ENCODE measurements around the gene IFIT3.
"Not testable (repeated sequence)": the region's sequence is repeated elsewhere in the genome, so short reads cannot be mapped to it uniquely, and the experiment has no call there.

The IFIT3 gene

GRCh38 chr10:89304446-89304845 is 23.4 kb upstream of the IFIT3 start:
- DNase-seq = no peak

GRCh38 chr10:89304925-89305324 is 22.9 kb upstream of the IFIT3 start:
- DNase-seq = no peak

- no peak for DNase-seq
Measured at GRCh38 chr10:89305766-89306433, 21.9 kb upstream of the IFIT3 start.

GRCh38 chr10:89306434-89307268 is 21.1 kb upstream of the IFIT3 start:
- DNase-seq = no peak

- no peak for DNase-seq
Measured at GRCh38 chr10:89307269-89307577, 20.6 kb upstream of the IFIT3 start.

- no peak for DNase-seq
Measured at GRCh38 chr10:89308266-89308665, 19.5 kb upstream of the IFIT3 start.

GRCh38 chr10:89308736-89309135 is 19.1 kb upstream of the IFIT3 start:
- no peak for DNase-seq

- DNase-seq = no peak
Measured at GRCh38 chr10:89309156-89310055, 18.4 kb upstream of the IFIT3 start.

GRCh38 chr10:89310056-89310893 is 17.5 kb upstream of the IFIT3 start:
- no peak for DNase-seq

- no peak for DNase-seq
Measured at GRCh38 chr10:89312973-89313372, 14.8 kb upstream of the IFIT3 start.

GRCh38 chr10:89314676-89315075 is 13.1 kb upstream of the IFIT3 start:
- peak in 1 of 2 donors; percentile 94 for DNase-seq

- not testable (repeated sequence) for DNase-seq
Measured at GRCh38 chr10:89318047-89318446, 9.8 kb upstream of the IFIT3 start.

GRCh38 chr10:89325081-89325480 is 2.7 kb upstream of the IFIT3 start:
- DNase-seq = not testable (repeated sequence)

- DNase-seq = not testable (repeated sequence)
Measured at GRCh38 chr10:89325856-89326255, 1.9 kb upstream of the IFIT3 start.

- DNase-seq = no peak
Measured at GRCh38 chr10:89329151-89329550, 1.4 kb downstream of the IFIT3 start.

GRCh38 chr10:89330014-89330413 is 2.2 kb downstream of the IFIT3 start:
- not testable (repeated sequence) for DNase-seq

GRCh38 chr10:89330537-89331212 is 2.9 kb downstream of the IFIT3 start:
- DNase-seq = no peak

- DNase-seq = not testable (repeated sequence)
Measured at GRCh38 chr10:89331487-89332122, 3.8 kb downstream of the IFIT3 start.

GRCh38 chr10:89332123-89332633 is 4.4 kb downstream of the IFIT3 start:
- peak in 1 of 2 donors; percentile 59 for DNase-seq

GRCh38 chr10:89335226-89335625 is 7.4 kb downstream of the IFIT3 start:
- no peak for DNase-seq

- no peak for DNase-seq
Measured at GRCh38 chr10:89336241-89336640, 8.4 kb downstream of the IFIT3 start.
